PC-9 (cell line): ENCODE data around the gene CDC123. TPM values are rescaled to one million over a fixed set of nuclear protein-coding genes. Genes with fewer than 3 reads are reported as not detected.

Experiments used
- BruUV-seq: library from RNA; stranded (reverse); fragments of 400-500 nt; replicated peaks from 2 replicates; lab custom pipeline; 2021; lab: Mats Ljungman, UMichigan
- CTCF ChIA-PET: fragments of 300-600 bp; sonication (Branson Sonifier 250); formaldehyde crosslinking; loops from one replicate; lab custom pipeline; 2022; ENCODE audit warnings: antibody characterized with exemption; lab: Charles Lee
- POLR2A ChIA-PET: fragments of 300-600 bp; sonication (Branson Sonifier 250); formaldehyde crosslinking; loops from one replicate; lab custom pipeline; 2022; ENCODE audit warnings: antibody characterized with exemption; ENCODE audit not compliant: unreplicated experiment; lab: Charles Lee
- DNase-seq, 2 experiments: peaks; one replicate each; pipeline versions ENCODE4 v3.0.0 to v3.0.0-alpha.2; 2015 to 2022; ENCODE audit warnings: mixed read lengths in 1 of 2
- H2AFZ ChIP-seq: fragments of 200-600 bp; sonication (generic); 2 replicates; pipeline ENCODE4 v1.8.1; 2017; ENCODE audit warnings: antibody characterized with exemption
- H3F3A ChIP-seq: fragments of 200-600 bp; sonication (generic); 2 replicates; pipeline ENCODE4 v1.8.1; 2017; ENCODE audit warnings: antibody characterized with exemption, mild to moderate bottlenecking, low read depth; ENCODE audit not compliant: insufficient read depth
- H3K27ac ChIP-seq: fragments of 200-600 bp; sonication (generic); 2 replicates; pipeline ENCODE4 v1.6.1; 2016; ENCODE audit warnings: mixed run types
- H3K27me3 ChIP-seq: fragments of 200-600 bp; sonication (generic); 2 replicates; pipeline ENCODE4 v1.6.1; 2016; ENCODE audit warnings: low read depth, mixed run types; ENCODE audit not compliant: insufficient read depth
- H3K36me3 ChIP-seq: fragments of 200-600 bp; sonication (generic); 2 replicates; pipeline ENCODE4 v1.6.1; 2016; ENCODE audit warnings: low read depth, mixed run types
- H3K4me1 ChIP-seq: fragments of 200-600 bp; sonication (generic); replicated peaks from 2 replicates; pipeline ENCODE4 v1.6.1; 2016; ENCODE audit warnings: mixed run types; ENCODE audit not compliant: insufficient read depth
- H3K4me2 ChIP-seq: fragments of 200-600 bp; sonication (generic); 2 replicates; pipeline ENCODE4 v1.6.1; 2017; ENCODE audit warnings: mixed run types
- H3K4me3 ChIP-seq: fragments of 200-600 bp; sonication (generic); 2 replicates; pipeline ENCODE4 v1.6.1; 2016; ENCODE audit warnings: mixed run types
- H3K79me2 ChIP-seq: fragments of 200-600 bp; sonication (generic); 2 replicates; pipeline ENCODE4 v1.6.1; 2017; ENCODE audit warnings: low read depth, mixed run types
- H3K9me2 ChIP-seq: fragments of 200-600 bp; sonication (generic); 2 replicates; pipeline ENCODE4 v1.8.1; 2017; ENCODE audit warnings: mild to moderate bottlenecking; ENCODE audit not compliant: insufficient read depth
- H3K9me3 ChIP-seq: fragments of 200-600 bp; sonication (generic); 2 replicates; pipeline ENCODE4 v1.8.1; 2016; ENCODE audit warnings: low read depth; ENCODE audit not compliant: insufficient read depth
- H4K20me1 ChIP-seq: fragments of 200-600 bp; sonication (generic); 2 replicates; pipeline ENCODE4 v1.8.1; 2017; ENCODE audit not compliant: insufficient read depth
- CTCF ChIP-seq: fragments of 200-600 bp; sonication (generic); conservative IDR thresholded peaks from 2 replicates; pipeline ENCODE4 v1.6.1; 2017; ENCODE audit warnings: mixed run types, antibody characterized with exemption, mild to moderate bottlenecking, moderate library complexity
- EZH2 ChIP-seq: fragments of 200-600 bp; sonication (generic); IDR thresholded peaks from 2 replicates; pipeline ENCODE4 v1.8.0; 2017; ENCODE audit warnings: antibody characterized with exemption, low read depth
- intact Hi-C: fragments of 100-400 bp; cut with micrococcal nuclease; formaldehyde crosslinking; loops from one replicate; pipeline ENCODE4 v1.10.0; 2022; ENCODE audit not compliant: unreplicated experiment
- total RNA-seq: library from RNA; stranded (reverse); gene quantifications from 2 replicates; pipeline ENCODE4 v1.2.3, GENCODE V29; 2021

Gene CDC123
- total RNA-seq, 1 experiment from 2014 or later: 86.0 TPM

GRCh38 chr10:12207114-12207513, 11.1 kb downstream of the CDC123 start:
- Histone ChIP-seq H3K36me3 (no peaks in the 10 kb centered on the region), H3K9me2 (no peaks in the 10 kb centered on the region), H3K9me3 (no peaks in the 10 kb centered on the region), H3K27me3 (no peaks in the 10 kb centered on the region), H3K79me2 (peaks cover 11% of the 10 kb centered on the region; the same call in 1 of the 2 replicates), H3K27ac (no peak overlapping the region), H4K20me1 (peaks cover 16% of the 10 kb centered on the region), H3K4me1 (no peaks in the 10 kb centered on the region), H3K4me3 (no peak overlapping the region), H3F3A (no peaks in the 10 kb centered on the region), H3K4me2 (no peak overlapping the region), H2AFZ (no peak overlapping the region)
- no peak for DNase-seq
- BruUV-seq: no TSS peak
- POLR2A ChIA-PET: no interaction called here
- CTCF ChIA-PET: no interaction called here
- intact Hi-C loops: no loop called here
- TF ChIP-seq EZH2 (no peak), CTCF (no peak)

GRCh38 chr10:12208460-12208859, 12.5 kb downstream of the CDC123 start:
- no peaks in the 10 kb centered on the region for H3K27me3 ChIP-seq
- ChIA-PET CTCF (no interaction called here), POLR2A (no interaction called here)
- no peak overlapping the region for H3K4me3 ChIP-seq
- H3K27ac ChIP-seq: no peak overlapping the region
- no peak for DNase-seq
- H4K20me1 ChIP-seq: peaks cover 15% of the 10 kb centered on the region
- no peaks in the 10 kb centered on the region for H3K4me1 ChIP-seq
- H2AFZ ChIP-seq: no peak overlapping the region
- H3K36me3 ChIP-seq: no peaks in the 10 kb centered on the region
- H3K79me2 ChIP-seq: peaks cover 11% of the 10 kb centered on the region; the same call in 1 of the 2 replicates
- no peaks in the 10 kb centered on the region for H3F3A ChIP-seq
- TF ChIP-seq EZH2 (no peak), CTCF (no peak)
- no peaks in the 10 kb centered on the region for H3K9me2 ChIP-seq
- no peaks in the 10 kb centered on the region for H3K9me3 ChIP-seq
- BruUV-seq: no TSS peak
- no peak overlapping the region for H3K4me2 ChIP-seq
- intact Hi-C loops: no loop called here

- H3K9me2 ChIP-seq: no peaks in the 10 kb centered on the region
- H3K27ac ChIP-seq: no peak overlapping the region
- H3K4me2 ChIP-seq: no peak overlapping the region
- H3K4me1 ChIP-seq: no peaks in the 10 kb centered on the region
- H2AFZ ChIP-seq: no peak overlapping the region
- BruUV-seq: no TSS peak
- H3K4me3 ChIP-seq: no peak overlapping the region
- ChIA-PET POLR2A (no interaction called here), CTCF (no interaction called here)
- intact Hi-C loops: loop anchor here (5.0 kb wide), 1 partner anchor 445 kb away; no protein-coding TSS in a partner anchor
- peaks cover 16% of the 10 kb centered on the region; the same call in 1 of the 2 replicates for H3K36me3 ChIP-seq
- peaks cover 6% of the 10 kb centered on the region for H4K20me1 ChIP-seq
- H3K27me3 ChIP-seq: no peaks in the 10 kb centered on the region
- H3K9me3 ChIP-seq: no peaks in the 10 kb centered on the region
- H3K79me2 ChIP-seq: 0 out of 2 replicates have a peak, but pooled peaks cover 4% of the 10 kb centered on the region
- H3F3A ChIP-seq: peaks cover 5% of the 10 kb centered on the region; the same call in 1 of the 2 replicates
- DNase-seq: no peak
- TF ChIP-seq CTCF (no peak), EZH2 (no peak)
Observed at GRCh38 chr10:12212454-12212853, 16.5 kb downstream of the CDC123 start.
